ENCODE results near the gene ZBTB9.

DNA sequence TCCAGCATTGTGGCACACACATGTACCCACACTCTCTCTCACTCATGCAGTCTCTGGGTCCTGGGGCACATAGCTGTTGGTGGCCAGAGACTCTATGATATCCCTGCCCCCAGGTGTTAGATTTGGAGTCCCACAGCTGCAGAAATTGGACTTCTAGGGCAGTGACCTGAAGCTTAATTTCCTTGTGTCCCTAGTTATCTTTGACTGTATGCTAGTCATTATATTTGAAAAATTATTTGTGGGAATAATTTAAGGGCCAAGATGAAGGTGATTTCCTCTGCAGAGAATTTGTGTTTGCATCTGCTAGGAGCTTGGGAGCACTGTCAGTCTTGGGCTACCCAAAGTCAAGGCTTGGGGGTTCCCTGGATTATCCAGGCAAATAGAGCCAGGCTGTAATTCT is 50.1 kb downstream of the ZBTB9 start:
- TF ChIP-seq, protein P1, sequence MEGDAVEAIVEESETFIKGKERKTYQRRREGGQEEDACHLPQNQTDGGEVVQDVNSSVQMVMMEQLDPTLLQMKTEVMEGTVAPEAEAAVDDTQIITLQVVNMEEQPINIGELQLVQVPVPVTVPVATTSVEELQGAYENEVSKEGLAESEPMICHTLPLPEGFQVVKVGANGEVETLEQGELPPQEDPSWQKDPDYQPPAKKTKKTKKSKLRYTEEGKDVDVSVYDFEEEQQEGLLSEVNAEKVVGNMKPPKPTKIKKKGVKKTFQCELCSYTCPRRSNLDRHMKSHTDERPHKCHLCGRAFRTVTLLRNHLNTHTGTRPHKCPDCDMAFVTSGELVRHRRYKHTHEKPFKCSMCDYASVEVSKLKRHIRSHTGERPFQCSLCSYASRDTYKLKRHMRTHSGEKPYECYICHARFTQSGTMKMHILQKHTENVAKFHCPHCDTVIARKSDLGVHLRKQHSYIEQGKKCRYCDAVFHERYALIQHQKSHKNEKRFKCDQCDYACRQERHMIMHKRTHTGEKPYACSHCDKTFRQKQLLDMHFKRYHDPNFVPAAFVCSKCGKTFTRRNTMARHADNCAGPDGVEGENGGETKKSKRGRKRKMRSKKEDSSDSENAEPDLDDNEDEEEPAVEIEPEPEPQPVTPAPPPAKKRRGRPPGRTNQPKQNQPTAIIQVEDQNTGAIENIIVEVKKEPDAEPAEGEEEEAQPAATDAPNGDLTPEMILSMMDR (conservative IDR thresholded peaks at IDR 0.05; ENCODE audit: low read depth, low read length): no peak
- no peak for TF ChIP-seq EZH2 (IDR thresholded peaks at IDR 0.05; ENCODE audit: borderline replicate concordance, low read depth, low read length, poor library complexity, severe bottlenecking)
